AG08396 (cell line): ENCODE measurements around the gene MAOB.

Source experiments
- DNase-seq: peaks from one replicate; pipeline ENCODE4 v3.0.0; 2012; ENCODE audit warnings: low spot score, mixed read lengths

Gene MAOB

GRCh38 chrX:43860646-43861370, 21.4 kb downstream of the MAOB start:
- no peak for DNase-seq

DNA sequence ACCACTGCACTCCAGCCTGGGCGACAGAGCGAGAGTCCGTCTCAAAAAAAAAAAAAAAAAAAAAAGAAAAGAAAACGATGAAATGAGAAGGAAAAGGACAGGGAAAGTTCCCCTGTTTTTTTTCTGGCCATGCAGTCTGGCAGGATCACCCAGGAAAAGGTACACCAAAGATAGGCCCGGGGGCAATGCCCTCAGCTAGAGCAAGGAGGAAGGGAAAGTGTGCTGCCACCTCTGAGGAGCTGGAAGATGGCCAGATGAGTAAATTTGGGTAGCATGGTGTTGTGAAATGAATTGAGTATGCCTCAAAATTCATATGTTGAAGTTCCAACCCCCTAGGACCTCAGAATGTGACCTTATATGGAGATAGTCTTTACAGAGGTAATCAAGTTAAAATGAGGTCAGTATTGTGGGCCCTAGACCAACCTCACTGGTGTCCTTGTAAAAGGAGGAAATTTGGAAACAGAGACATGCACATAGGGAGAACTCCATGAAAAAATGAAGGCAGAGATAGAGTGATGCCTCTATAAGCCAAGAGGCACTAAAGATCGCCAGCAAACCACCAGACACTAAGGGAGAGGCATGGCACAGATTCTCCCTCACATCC, 28.9 kb downstream of the MAOB start:
- no peak for DNase-seq

- no peak for DNase-seq
Measured at GRCh38 chrX:43850629-43851028, 31.6 kb downstream of the MAOB start.

- DNase-seq: no peak
Measured at GRCh38 chrX:43849173-43849572, 33.1 kb downstream of the MAOB start.

DNA sequence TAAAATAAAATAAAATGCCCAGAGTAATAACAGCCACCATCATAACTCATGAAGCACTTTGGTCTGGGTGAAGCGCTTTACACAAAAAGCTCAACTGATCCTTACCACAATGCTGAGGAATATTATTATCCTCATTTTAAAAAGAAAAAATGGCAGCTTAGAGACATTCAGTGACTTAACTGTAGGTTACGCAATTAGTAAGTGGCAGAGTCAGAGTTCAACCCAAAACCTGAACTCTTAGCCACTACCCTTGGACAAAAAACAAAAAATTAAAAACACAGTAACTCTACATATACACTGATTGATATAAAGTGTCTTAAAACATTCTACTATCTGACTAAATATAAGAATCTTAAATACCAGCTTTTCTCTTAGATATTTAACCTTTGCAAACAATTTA, 34.9 kb downstream of the MAOB start:
- DNase-seq: no peak

- no peak for DNase-seq
Measured at GRCh38 chrX:43846558-43846957, 35.7 kb downstream of the MAOB start.

DNA sequence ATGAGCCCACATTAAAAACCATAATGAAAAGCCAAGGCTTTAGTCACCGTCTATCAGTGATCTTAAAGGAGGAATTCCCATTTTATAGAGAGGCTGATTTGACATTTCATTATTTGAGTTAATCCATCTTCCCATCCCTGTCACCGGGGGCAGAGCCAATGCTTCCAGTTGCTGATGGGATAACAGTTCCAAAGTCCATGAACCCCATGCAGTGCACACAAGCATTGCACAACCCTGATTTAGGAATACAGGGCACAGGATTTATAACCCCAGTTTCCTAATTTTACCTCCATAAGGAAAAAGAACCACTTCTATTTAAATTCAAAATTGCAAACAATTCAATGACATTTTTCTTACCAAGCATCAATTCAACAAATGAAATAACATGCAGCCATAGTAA, 36.5 kb downstream of the MAOB start:
- DNase-seq: no peak

GRCh38 chrX:43840265-43840664, 42.0 kb downstream of the MAOB start:
- no peak for DNase-seq

DNA sequence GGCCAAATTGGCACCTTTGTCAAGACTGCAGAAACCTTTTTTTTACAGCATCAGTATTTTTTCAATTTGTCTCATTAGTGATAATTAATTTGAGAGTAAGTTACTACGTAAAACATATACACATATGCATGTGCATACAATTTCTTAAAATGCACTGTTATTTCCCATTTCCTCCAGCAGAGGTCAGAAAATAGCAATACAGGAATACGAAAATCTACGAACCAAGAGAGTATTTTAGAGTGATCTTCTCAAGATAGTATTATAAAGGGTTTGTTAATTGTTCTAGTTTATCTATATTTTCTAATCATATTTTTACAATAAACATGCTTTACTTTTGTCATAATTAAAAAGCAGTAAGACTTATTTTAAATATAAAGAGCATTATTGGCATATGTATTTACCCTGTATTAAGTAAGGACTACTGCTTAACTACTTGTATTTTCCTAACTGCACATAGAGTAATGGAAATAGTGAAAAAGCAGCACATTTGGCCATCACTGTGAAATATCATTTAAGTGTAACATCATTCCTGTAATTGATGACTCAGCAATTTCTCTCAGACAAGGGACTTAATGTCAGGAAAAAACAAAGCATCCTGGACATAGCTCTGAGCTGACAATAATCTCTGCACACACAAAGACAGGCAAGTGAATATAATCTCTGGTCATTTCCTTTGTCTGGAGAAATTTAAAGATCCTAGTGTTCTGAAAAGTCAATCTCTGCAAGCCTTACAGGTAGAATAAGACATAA, 45.6 kb downstream of the MAOB start:
- no peak for DNase-seq

GRCh38 chrX:43835559-43835958, 46.7 kb downstream of the MAOB start:
- no peak for DNase-seq

DNA sequence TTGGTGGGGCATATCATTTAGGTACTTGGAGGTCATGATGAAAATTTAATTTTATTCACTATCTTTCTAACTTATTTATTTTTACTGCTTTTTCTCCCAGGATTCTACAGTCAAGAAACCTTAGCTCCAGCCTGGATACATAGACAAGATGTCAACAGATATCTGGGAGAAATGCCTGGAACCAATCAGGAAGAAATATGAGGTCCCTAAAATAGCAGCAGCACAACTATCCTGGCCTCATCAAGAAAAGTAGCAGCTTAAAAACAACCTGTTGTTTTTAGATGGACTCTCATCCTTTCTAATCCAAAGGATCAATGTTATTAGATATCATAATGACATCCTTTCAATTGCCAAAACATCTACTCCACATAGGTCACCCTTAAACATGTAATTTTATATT, 54.5 kb downstream of the MAOB start:
- no peak for DNase-seq

- no peak for DNase-seq
Measured at GRCh38 chrX:43822014-43822413, 60.2 kb downstream of the MAOB start.

GRCh38 chrX:43817444-43817843, 64.8 kb downstream of the MAOB start:
- no peak for DNase-seq

GRCh38 chrX:43815209-43815608, 67.0 kb downstream of the MAOB start:
- DNase-seq: no peak

- no peak for DNase-seq
Measured at GRCh38 chrX:43813898-43814297, 68.4 kb downstream of the MAOB start.

DNA sequence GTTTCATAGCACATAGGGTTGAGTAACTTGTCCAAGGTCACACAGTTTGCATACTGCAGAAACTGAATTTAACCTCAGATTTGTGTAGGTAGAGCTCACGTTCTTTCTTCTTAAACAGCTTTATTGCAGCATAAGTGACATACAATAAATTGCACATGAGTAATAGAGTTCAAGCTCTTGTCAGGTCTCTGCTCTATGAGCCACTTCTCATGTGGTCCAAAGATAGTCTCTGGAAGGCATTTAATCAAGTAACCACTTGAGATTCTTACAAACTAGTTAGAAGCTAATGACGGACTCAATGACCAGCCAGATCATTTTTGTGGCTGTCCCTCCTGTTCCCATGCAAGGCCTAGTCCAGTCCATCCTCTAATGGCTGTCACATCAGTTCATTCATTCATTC, 68.9 kb downstream of the MAOB start:
- no peak for DNase-seq

DNA sequence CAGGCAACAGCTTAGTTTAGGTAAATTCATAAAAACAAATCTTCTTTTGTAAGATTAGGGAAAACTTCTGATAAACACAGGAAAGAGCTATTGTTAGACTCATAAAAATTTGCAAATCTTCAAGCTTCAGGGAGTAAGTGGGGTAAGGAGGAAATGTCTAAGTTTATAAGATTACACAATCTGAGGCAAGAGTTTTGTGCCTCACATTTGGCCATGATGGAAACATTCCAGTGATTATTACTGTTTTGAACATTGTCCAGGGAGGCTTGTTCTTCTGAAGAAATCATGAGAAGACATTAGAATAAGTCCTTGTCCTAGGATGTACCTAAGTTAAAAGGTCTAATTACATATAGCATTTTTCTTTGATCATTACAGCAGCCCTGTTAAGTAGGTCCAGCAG, 72.8 kb downstream of the MAOB start:
- no peak for DNase-seq

DNA sequence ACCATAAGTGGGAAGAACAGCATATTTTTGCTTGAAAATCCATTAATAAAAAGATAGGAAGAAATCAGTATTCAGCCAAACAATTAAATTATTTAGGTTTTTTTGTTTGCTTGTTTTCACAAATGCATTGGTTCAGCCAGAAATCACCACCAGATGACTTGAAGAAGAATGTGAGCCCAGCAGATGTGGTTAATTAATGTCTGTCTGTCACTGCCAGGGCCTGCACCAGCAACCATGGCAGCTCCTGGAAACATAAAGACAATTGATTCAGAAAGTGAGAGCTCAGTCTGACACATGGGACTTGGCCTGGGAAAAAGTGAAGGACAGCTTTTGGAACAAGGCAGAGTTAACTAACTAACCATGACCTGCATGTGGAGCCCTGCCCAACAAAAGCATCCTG, 74.0 kb downstream of the MAOB start:
- no peak for DNase-seq

DNA sequence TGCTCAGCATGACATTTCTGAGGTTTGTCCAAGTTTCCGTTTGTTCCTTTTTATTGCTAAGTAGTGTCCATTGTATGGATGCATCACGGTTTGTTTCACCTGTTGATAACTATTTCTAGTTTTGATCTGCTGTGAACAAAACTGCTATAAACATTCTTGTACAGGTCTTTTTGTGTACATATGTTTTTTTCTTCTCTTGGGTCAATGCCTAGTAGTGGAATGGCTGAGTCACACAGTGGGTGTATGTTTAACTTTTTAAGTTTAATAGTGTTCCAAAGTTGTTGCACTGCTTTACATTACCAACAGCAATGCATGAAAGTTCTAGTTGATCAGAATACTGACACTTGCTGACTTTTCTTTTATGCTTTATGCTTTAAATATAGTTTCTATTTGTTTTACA, 76.7 kb downstream of the MAOB start:
- no peak for DNase-seq

GRCh38 chrX:43804021-43804420, 78.2 kb downstream of the MAOB start:
- no peak for DNase-seq

DNA sequence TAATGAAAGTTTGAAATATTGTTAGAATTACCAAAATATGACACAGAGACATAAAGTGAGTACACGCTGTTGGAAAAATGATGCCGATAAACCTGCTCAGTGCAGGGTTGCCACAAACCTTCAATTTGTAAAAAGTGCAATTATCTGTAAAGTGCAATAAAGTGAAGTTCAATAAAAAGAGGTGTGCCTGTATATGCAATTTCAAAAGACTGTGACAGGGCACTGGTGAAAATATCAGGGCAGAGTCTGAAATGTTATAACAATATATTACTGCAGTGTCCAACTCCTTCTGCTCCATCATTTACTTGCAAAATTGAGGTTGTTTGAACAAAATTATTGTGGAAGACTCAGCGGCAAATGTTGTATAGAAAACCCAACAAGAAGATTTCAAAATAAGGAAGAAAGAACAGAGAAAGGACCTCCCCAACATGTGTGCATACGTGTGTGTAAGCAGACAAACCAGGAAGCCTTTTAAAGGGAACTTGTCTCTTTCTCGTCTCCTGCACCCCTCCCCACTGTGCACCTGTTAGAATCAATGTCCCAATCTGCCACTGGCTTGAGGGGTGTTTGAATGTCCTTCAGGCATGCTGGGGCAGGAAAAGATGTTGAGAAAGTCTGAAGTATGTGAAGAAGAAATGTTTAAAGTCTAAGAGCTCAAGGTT, 96.2 kb downstream of the MAOB start:
- DNase-seq: no peak

- DNase-seq: no peak
Measured at GRCh38 chrX:43758044-43758443, 124.2 kb downstream of the MAOB start.

DNA sequence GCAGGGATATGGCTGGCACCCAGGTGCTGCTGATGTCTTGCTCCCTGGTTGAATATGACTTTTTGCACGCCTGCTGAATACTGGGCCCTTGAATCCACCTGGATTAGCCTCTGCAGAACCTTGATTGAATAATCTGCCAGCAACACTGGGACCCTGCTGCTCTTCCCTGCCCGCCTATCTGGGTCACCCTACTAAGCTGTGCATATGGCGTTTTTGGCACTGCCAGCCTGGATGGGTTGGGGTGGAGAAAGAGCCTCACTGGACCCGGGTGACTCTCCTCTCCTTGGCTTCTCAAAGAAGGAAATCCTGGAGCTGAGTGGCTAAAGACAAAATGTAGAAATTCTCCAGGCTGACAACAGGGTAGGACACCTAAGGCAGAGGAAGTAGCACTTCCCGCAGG, 126.2 kb downstream of the MAOB start:
- no peak for DNase-seq
